Activated CD4-positive, CD25-positive, alpha-beta regulatory T cell treated with anti-CD3 and anti-CD28 coated beads, Interleukin-2, amount 50 U/mL, for 16 hours (primary cell): ENCODE results near the gene NDUFA8.

Experiments
- DNase-seq: peaks from one replicate; pipeline ENCODE4 v3.0.0-alpha.2; 2020; ENCODE audit warnings: low read depth, low spot score

Gene NDUFA8

DNA sequence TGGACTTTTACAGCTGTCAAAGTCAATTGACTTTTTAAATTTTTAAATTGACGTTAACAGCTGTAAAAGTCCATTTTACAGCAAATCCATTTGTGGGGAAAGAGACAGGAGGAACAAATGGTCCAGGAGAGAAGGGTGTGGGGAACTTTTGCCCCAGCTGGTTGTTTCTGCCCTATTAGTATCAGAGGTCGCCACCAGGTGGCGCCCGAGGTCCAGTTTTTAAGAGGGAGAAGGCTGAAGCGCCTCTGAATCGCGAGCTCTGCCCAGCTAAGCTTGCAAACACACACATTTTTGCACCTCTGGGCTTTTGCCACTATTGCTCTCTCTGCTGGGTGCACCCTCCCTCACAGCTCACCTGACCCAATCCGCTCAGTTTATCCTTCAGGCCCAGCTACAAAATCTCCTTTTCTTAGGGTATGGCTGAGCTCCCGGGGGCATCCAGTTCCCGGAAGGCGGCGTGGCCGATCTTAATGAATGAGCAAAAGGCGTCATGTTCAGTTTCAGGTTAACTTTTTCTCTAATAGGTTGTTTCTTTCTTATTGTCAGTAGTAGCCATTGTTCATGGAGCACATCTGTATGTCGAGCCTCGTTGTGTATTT, 60.2 kb downstream of the NDUFA8 start:
- DNase-seq = peak; percentile 69

DNA sequence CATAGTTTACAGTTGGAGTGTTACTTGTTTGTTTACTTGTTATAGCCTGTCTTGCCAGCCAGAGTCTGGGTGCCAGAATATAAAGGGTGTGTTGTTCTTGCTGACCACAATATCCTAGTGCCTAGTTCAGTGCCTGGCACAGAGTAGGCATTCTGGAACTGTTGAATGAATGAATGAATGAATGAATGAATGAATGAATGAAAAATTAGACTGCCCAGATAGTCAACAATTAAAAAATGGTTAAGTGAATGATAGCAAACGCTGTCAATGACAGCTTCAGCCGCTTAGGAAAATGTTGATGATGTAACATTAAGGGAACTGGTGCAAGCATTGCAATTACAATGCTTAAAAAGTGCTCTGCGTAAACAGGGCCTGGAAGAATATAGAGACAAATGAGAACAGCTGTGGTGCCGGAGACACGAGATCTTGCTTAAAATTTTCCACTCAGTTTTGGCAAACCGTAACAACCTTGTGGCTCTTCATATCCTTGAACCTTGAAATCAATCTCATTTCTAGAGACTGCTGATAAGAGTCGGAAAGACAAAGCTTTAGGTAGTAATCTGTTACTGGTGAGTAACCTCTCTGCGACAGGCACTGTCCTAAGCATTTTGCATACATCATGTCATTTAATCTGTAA, 61.8 kb downstream of the NDUFA8 start:
- DNase-seq = no peak

DNA sequence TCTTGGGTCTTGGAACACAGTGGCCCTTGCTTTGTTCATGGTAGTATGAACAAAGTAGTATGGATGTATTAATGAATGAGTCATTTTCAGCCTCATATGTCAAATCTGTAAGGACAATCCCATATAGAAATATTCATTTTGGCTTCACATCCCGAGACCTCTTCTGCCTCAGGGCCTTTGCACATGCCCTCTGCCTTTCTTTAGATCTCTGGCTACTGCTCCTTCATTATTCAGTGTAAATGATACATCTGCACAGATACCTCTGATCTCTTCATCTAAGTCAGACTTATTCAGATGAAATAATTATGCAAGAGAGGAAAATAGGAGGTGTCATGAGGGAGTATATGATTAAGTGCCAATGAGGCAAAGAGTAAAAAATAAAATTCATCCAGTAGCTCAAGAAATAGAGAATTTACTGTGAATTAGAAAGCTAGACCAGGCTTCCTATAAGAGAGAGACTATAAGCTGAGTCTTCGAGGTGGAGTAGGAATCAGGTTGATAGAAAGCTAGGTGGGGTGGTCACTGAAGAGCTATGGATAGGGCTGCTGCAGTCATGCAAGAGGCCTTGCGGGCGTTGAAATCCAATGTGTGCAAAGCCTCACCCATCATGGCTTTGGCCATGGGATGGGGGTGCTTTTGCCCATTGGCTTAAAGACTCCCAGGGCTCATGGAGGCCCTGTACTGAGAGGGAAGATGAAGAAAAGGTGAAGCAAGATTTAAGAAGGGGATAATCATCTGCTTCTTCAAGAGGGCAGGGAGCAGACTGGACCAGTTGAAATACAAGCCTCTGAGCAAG, 62.8 kb downstream of the NDUFA8 start:
- no peak for DNase-seq

DNA sequence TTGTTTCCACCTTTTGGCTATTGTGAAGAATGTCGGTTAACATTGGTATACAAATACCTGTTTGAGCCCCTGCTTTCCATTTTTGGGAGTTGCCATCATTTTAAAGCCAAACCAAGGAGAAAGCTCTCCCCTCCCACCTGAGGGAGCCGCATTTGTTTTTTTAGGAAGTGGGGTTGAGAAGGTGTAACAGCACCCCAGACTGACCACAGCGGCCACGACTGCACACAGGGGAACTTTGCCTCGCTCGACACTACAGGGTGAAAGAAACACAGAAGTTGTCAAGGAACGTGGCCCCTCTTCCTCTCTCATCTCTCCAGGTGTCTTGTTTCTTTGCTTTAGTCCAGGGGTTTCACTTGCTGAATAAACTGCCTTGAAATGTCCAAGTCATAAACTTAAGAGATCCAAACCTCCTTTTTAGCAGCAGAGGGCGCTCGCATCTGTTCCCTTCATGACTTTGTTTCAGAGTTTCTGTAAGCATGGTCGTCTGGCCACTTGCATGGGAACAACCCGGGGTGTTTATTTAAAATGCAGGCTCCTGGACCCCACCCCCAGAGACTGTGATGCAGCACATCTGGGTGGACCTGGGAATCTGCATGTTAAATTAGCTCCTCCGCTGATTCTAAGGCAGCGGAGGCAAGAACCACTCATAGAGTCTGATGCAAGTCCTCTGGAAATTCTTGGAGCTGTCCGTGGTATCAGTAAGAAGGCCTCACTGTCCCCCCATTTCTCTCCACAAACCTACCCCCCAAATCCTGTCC, 64.4 kb downstream of the NDUFA8 start:
- peak; percentile 34 for DNase-seq
